ENCODE data around the gene RNF217. TPM values are rescaled to one million over a fixed set of nuclear protein-coding genes. Genes with fewer than 3 reads are reported as not detected.
A peak's percentile ranks its signal among the peaks of the same experiment; 100 is the strongest.

RNF217 gene
- total RNA-seq, 1 experiment from 2014 or later, result 12.2 TPM

GRCh38 chr6:124962639-124963415 is 590 bp downstream of the RNF217 start (continued):
- TF ChIP-seq ERG (CRISPR knock-in tag; IDR thresholded peaks at IDR 0.05) (no peak), TCF7 (CRISPR knock-in tag; IDR thresholded peaks at IDR 0.05; ENCODE audit: low read depth) (no peak), FOXP1 (CRISPR knock-in tag; IDR thresholded peaks at IDR 0.05; ENCODE audit: borderline replicate concordance) (peak; percentile 55; the same call in 1 of the 2 replicates), PREB (CRISPR knock-in tag; IDR thresholded peaks at IDR 0.05; ENCODE audit: borderline replicate concordance) (no peak), ZNF121 (CRISPR knock-in tag; IDR thresholded peaks at IDR 0.05) (no peak), ZNF512 (CRISPR knock-in tag; IDR thresholded peaks at IDR 0.05; ENCODE audit: borderline replicate concordance) (no peak), MLX (CRISPR knock-in tag; IDR thresholded peaks at IDR 0.05) (no peak), MXD4 (CRISPR knock-in tag; IDR thresholded peaks at IDR 0.05; ENCODE audit: borderline replicate concordance) (no peak), HMGXB4 (CRISPR knock-in tag; IDR thresholded peaks at IDR 0.05) (peak; percentile 78), E2F1 (CRISPR knock-in tag; IDR thresholded peaks at IDR 0.05) (0 out of 2 replicates have a peak, but pooled peaks have one; percentile 54), TEAD1 (CRISPR knock-in tag; IDR thresholded peaks at IDR 0.05) (0 out of 2 replicates have a peak, but pooled peaks have one; percentile 11), ATF6 (CRISPR knock-in tag; IDR thresholded peaks at IDR 0.05) (no peak), JUN (CRISPR knock-in tag; IDR thresholded peaks at IDR 0.05) (no peak), CBFB (CRISPR knock-in tag; IDR thresholded peaks at IDR 0.05; ENCODE audit: low read depth) (no peak), NFE2L1 (CRISPR knock-in tag; IDR thresholded peaks at IDR 0.05) (no peak)

- peak overlapping the region; percentile 35 for H3K27ac Mint-ChIP-seq
- POLR2A ChIA-PET, result interaction anchor here (1.3 kb wide), 1 partner anchor 9 kb away, joined by 4 read pairs; no protein-coding TSS in a partner anchor
- DNase-seq (ENCODE audit: low spot score) (no peak), ATAC-seq (no peak)
- peaks cover 36% of the 10 kb centered on the region for H3K4me1 Mint-ChIP-seq
- no peaks in the 10 kb centered on the region for H3K9me3 Mint-ChIP-seq
- H3K36me3 Mint-ChIP-seq, result no peaks in the 10 kb centered on the region
- H3K27me3 Mint-ChIP-seq (ENCODE audit: low read depth), result peaks cover 13% of the 10 kb centered on the region
- H3K4me3 Mint-ChIP-seq, result peak overlapping the region; percentile 79
- CTCF ChIA-PET, result interaction anchor here (0.7 to 1.9 kb wide), 7 partner anchors 11 to 190 kb away, joined by 3 to 7 read pairs (median 4); partner anchors contain the start of gene TPD52L1
- TF ChIP-seq GABPB1 (CRISPR knock-in tag; IDR thresholded peaks at IDR 0.05) (no peak), ZNF512 (CRISPR knock-in tag; IDR thresholded peaks at IDR 0.05; ENCODE audit: borderline replicate concordance) (no peak), ZNF423 (CRISPR knock-in tag; IDR thresholded peaks at IDR 0.05) (no peak), ELF4 (CRISPR knock-in tag; IDR thresholded peaks at IDR 0.05; ENCODE audit: low read depth) (no peak), ZNF219 (CRISPR knock-in tag; IDR thresholded peaks at IDR 0.05; ENCODE audit: borderline replicate concordance) (no peak), IRF2 (CRISPR knock-in tag; IDR thresholded peaks at IDR 0.05; ENCODE audit: borderline replicate concordance, low read depth) (no peak), MXD4 (CRISPR knock-in tag; IDR thresholded peaks at IDR 0.05; ENCODE audit: borderline replicate concordance) (no peak)
These were observed 1.2 kb downstream of the RNF217 start for GRCh38 chr6:124963416-124963785.

Measured in WTC11 (cell line).